Measurements from ENCODE around the gene MORN4.

MORN4 gene

DNA sequence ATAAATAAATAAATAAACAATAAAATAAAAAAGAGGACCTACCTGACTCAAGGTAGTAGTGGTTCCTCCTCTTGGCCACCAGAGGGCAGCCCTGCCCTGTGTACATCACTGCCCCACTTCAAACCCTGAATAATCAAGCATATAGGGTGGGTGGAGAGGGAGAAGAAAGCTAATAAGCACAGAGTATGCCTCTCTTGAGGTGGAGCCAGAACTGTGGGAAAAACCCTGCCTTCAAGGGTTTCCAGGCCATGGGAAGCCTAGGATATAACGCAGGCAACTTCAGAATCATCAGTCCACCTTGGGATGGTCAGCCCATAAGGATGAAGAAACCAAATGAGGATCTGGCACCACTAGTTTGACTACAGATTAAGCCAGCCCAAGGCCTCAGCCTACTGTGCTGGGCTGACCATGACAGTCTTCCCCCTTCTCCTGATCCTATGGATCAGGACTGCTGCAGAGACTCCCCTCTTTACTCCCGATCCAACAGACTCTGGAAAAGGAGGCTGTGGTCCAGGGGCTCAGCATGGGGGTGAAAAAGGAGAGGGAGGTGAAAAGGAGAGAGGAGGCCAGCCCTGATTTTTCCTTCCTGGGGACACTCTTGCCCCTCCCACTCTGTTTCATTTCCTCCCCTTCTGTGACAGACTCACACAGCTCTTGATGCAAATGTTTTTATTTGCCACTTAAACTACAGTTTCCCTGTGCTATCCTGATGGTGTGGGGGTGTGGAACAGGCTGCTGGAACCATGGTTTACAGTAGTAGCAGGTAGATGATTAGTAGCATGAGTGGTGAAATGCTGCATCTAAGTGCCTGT is 43.7 kb upstream of the MORN4 start:
- Histone ChIP-seq H4K91ac (ENCODE audit: low read depth, low read length, poor library complexity) (no peak overlapping the region), H2BK120ac (ENCODE audit: low read depth, low read length) (no peak overlapping the region), H3K36me3 (replicated peaks in 1 of 2; ENCODE audit: control insufficient read depth in 2 of 2, insufficient read depth in 2 of 2, low read length in 2 of 2) (peaks cover 26 to 52% of the 10 kb centered on the region in 2 donors), H3K4me3 (ENCODE audit: low read length in 2 of 2) (no peak overlapping the region), H3K4ac (ENCODE audit: low read length) (no peak overlapping the region), H3K27ac (replicated peaks; ENCODE audit: low read length) (no peak overlapping the region), H2BK5ac (ENCODE audit: low read length) (no peak overlapping the region), H3K4me2 (ENCODE audit: insufficient read depth, low read length, poor library complexity, severe bottlenecking) (no peak overlapping the region), H4K8ac (ENCODE audit: low read depth, low read length) (no peak overlapping the region), H2BK12ac (ENCODE audit: low read length) (no peak overlapping the region), H2AFZ (ENCODE audit: low read length) (no peak overlapping the region), H2BK15ac (ENCODE audit: low read length) (no peak overlapping the region), H3K27me3 (ENCODE audit: control insufficient read depth in 3 of 3, insufficient read depth in 3 of 3, low read depth in 1 of 3, low read length in 3 of 3) (no peaks in the 10 kb centered on the region), H2AK5ac (ENCODE audit: low read depth, low read length) (no peak overlapping the region), H3K18ac (ENCODE audit: low read length) (no peak overlapping the region), H3K23ac (ENCODE audit: low read depth, low read length, poor library complexity) (no peak overlapping the region), H3K9me3 (replicated peaks in 1 of 2; ENCODE audit: control insufficient read depth in 2 of 2, insufficient read depth in 1 of 2, low read depth in 1 of 2, low read length in 2 of 2) (no peaks in the 10 kb centered on the region), H3K9ac (ENCODE audit: low read depth, low read length, poor library complexity) (no peak overlapping the region), H3K79me1 (ENCODE audit: low read depth, low read length) (no peaks in the 10 kb centered on the region), H3K4me1 (ENCODE audit: control insufficient read depth in 2 of 2, insufficient read depth in 1 of 2, low read depth in 1 of 2, low read length in 2 of 2) (no peaks in the 10 kb centered on the region), H3K14ac (ENCODE audit: low read length) (no peak overlapping the region)
- no CpG with 5 or more reads among the region's 2 CpGs for WGBS, 2 donors (ENCODE audit: extremely low coverage in 2 of 2, insufficient read length in 2 of 2, insufficient replicate concordance in 1 of 2)
- peak; percentile 32 for DNase-seq (ENCODE audit: low spot score)

GRCh38 chr10:97675222-97675621 is 41.9 kb upstream of the MORN4 start:
- no peaks in the 10 kb centered on the region for H3K9me3 ChIP-seq (replicated peaks in 1 of 2; ENCODE audit: control insufficient read depth in 2 of 2, insufficient read depth in 1 of 2, low read depth in 1 of 2, low read length in 2 of 2)
- no peaks in the 10 kb centered on the region for H3K4me1 ChIP-seq (ENCODE audit: control insufficient read depth in 2 of 2, insufficient read depth in 1 of 2, low read depth in 1 of 2, low read length in 2 of 2)
- no peak overlapping the region for H2BK5ac ChIP-seq (ENCODE audit: low read length)
- H4K91ac ChIP-seq (ENCODE audit: low read depth, low read length, poor library complexity), result no peak overlapping the region
- no peak overlapping the region for H3K18ac ChIP-seq (ENCODE audit: low read length)
- H3K4me3 ChIP-seq (ENCODE audit: low read length in 2 of 2), result no peak overlapping the region
- DNase-seq (ENCODE audit: low spot score), result no peak
- H3K23ac ChIP-seq (ENCODE audit: low read depth, low read length, poor library complexity), result peak overlapping the region; percentile 78
- H3K27ac ChIP-seq (replicated peaks; ENCODE audit: low read length), result no peak overlapping the region
- no peak overlapping the region for H3K14ac ChIP-seq (ENCODE audit: low read length)
- no peak overlapping the region for H4K8ac ChIP-seq (ENCODE audit: low read depth, low read length)
- H2AFZ ChIP-seq (ENCODE audit: low read length), result no peak overlapping the region
- H3K27me3 ChIP-seq (ENCODE audit: control insufficient read depth in 3 of 3, insufficient read depth in 3 of 3, low read depth in 1 of 3, low read length in 3 of 3), result no peaks in the 10 kb centered on the region
- no peak overlapping the region for H2AK5ac ChIP-seq (ENCODE audit: low read depth, low read length)
- no peak overlapping the region for H3K4me2 ChIP-seq (ENCODE audit: insufficient read depth, low read length, poor library complexity, severe bottlenecking)
- no peak overlapping the region for H2BK15ac ChIP-seq (ENCODE audit: low read length)
- H3K36me3 ChIP-seq (replicated peaks in 1 of 2; ENCODE audit: control insufficient read depth in 2 of 2, insufficient read depth in 2 of 2, low read length in 2 of 2), result peaks cover 28 to 65% of the 10 kb centered on the region in 2 donors
- no peak overlapping the region for H3K9ac ChIP-seq (ENCODE audit: low read depth, low read length, poor library complexity)
- peak overlapping the region; percentile 36 for H2BK12ac ChIP-seq (ENCODE audit: low read length)
- no peak overlapping the region for H3K4ac ChIP-seq (ENCODE audit: low read length)
- no peak overlapping the region for H2BK120ac ChIP-seq (ENCODE audit: low read depth, low read length)
- no CpG with 5 or more reads among the region's 9 CpGs for WGBS, 2 donors (ENCODE audit: extremely low coverage in 2 of 2, insufficient read length in 2 of 2, insufficient replicate concordance in 1 of 2)
- H3K79me1 ChIP-seq (ENCODE audit: low read depth, low read length), result no peaks in the 10 kb centered on the region

DNA sequence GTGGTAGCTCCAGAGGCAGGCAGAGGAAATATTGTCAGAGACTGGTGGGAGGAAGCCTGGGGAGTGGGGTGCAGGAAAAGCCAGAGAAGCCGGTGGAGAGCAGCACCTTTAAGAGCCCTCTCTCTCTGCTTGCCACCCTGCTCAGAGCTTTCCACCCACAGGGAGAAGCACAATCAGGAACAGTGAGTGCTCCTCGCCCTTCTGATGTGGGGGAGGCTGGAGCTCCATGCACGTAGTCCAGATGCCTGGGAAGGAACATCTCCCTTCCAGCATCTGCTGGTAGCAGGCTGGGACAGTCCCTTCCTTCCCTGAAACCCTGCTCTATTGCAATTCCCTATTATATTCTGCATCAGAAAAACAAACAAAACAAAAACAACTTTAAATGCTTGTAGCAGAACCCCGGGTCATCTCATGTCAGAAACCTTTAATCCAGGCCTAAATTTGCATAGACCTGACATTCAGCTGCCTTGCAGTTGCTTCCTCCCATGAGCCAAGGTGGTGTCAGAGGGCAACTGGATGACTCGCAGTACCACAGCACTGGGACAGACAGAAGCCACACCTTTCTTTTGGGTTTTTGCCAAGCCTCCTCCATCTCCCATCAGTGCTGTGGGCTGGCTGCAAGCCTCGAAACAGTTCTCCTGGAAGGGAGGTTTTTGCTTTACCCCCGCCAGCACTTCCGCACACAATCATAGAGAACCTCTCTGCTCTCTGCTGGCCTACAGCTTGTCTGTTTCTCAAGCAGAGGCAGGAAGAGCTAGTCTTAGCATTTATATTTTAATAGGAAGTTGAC is 40.6 kb upstream of the MORN4 start:
- H3K4me3 ChIP-seq (ENCODE audit: low read length in 2 of 2), result no peak overlapping the region
- H3K27me3 ChIP-seq (ENCODE audit: control insufficient read depth in 3 of 3, insufficient read depth in 3 of 3, low read depth in 1 of 3, low read length in 3 of 3), result no peaks in the 10 kb centered on the region
- no peaks in the 10 kb centered on the region for H3K4me1 ChIP-seq (ENCODE audit: control insufficient read depth in 2 of 2, insufficient read depth in 1 of 2, low read depth in 1 of 2, low read length in 2 of 2)
- no peak overlapping the region for H3K9ac ChIP-seq (ENCODE audit: low read depth, low read length, poor library complexity)
- H2AFZ ChIP-seq (ENCODE audit: low read length), result no peak overlapping the region
- no peak overlapping the region for H3K4me2 ChIP-seq (ENCODE audit: insufficient read depth, low read length, poor library complexity, severe bottlenecking)
- no peak overlapping the region for H3K4ac ChIP-seq (ENCODE audit: low read length)
- no peak overlapping the region for H2AK5ac ChIP-seq (ENCODE audit: low read depth, low read length)
- no peaks in the 10 kb centered on the region for H3K9me3 ChIP-seq (replicated peaks in 1 of 2; ENCODE audit: control insufficient read depth in 2 of 2, insufficient read depth in 1 of 2, low read depth in 1 of 2, low read length in 2 of 2)
- no CpG with 5 or more reads among the region's 8 CpGs for WGBS, 2 donors (ENCODE audit: extremely low coverage in 2 of 2, insufficient read length in 2 of 2, insufficient replicate concordance in 1 of 2)
- H3K27ac ChIP-seq (replicated peaks; ENCODE audit: low read length), result no peak overlapping the region
- no peaks in the 10 kb centered on the region for H3K79me1 ChIP-seq (ENCODE audit: low read depth, low read length)
- no peak overlapping the region for H2BK12ac ChIP-seq (ENCODE audit: low read length)
- no peak overlapping the region for H3K14ac ChIP-seq (ENCODE audit: low read length)
- H3K18ac ChIP-seq (ENCODE audit: low read length), result no peak overlapping the region
- no peak overlapping the region for H2BK120ac ChIP-seq (ENCODE audit: low read depth, low read length)
- no peak overlapping the region for H3K23ac ChIP-seq (ENCODE audit: low read depth, low read length, poor library complexity)
- no peak for DNase-seq (ENCODE audit: low spot score)
- no peak overlapping the region for H4K8ac ChIP-seq (ENCODE audit: low read depth, low read length)
- no peak overlapping the region for H4K91ac ChIP-seq (ENCODE audit: low read depth, low read length, poor library complexity)
- peaks cover 33 to 78% of the 10 kb centered on the region in 2 donors for H3K36me3 ChIP-seq (replicated peaks in 1 of 2; ENCODE audit: control insufficient read depth in 2 of 2, insufficient read depth in 2 of 2, low read length in 2 of 2)
- no peak overlapping the region for H2BK5ac ChIP-seq (ENCODE audit: low read length)
- no peak overlapping the region for H2BK15ac ChIP-seq (ENCODE audit: low read length)

GRCh38 chr10:97669571-97669970 is 36.3 kb upstream of the MORN4 start:
- Histone ChIP-seq H3K4me1 (ENCODE audit: control insufficient read depth in 2 of 2, insufficient read depth in 1 of 2, low read depth in 1 of 2, low read length in 2 of 2) (no peaks in the 10 kb centered on the region), H2BK5ac (ENCODE audit: low read length) (no peak overlapping the region), H3K4me2 (ENCODE audit: insufficient read depth, low read length, poor library complexity, severe bottlenecking) (no peak overlapping the region), H3K36me3 (replicated peaks in 1 of 2; ENCODE audit: control insufficient read depth in 2 of 2, insufficient read depth in 2 of 2, low read length in 2 of 2) (peaks cover 30 to 85% of the 10 kb centered on the region in 2 donors), H3K4me3 (ENCODE audit: low read length in 2 of 2) (no peak overlapping the region), H2BK120ac (ENCODE audit: low read depth, low read length) (no peak overlapping the region), H3K27me3 (ENCODE audit: control insufficient read depth in 3 of 3, insufficient read depth in 3 of 3, low read depth in 1 of 3, low read length in 3 of 3) (peaks cover 0 to 2% (median 0%) of the 10 kb centered on the region in 3 experiments), H4K91ac (ENCODE audit: low read depth, low read length, poor library complexity) (no peak overlapping the region), H3K79me1 (ENCODE audit: low read depth, low read length) (no peaks in the 10 kb centered on the region), H3K9ac (ENCODE audit: low read depth, low read length, poor library complexity) (no peak overlapping the region), H2AFZ (ENCODE audit: low read length) (no peak overlapping the region), H3K18ac (ENCODE audit: low read length) (no peak overlapping the region), H3K23ac (ENCODE audit: low read depth, low read length, poor library complexity) (no peak overlapping the region), H3K4ac (ENCODE audit: low read length) (no peak overlapping the region), H2BK15ac (ENCODE audit: low read length) (no peak overlapping the region), H4K8ac (ENCODE audit: low read depth, low read length) (no peak overlapping the region), H3K14ac (ENCODE audit: low read length) (no peak overlapping the region), H3K27ac (replicated peaks; ENCODE audit: low read length) (no peak overlapping the region), H2AK5ac (ENCODE audit: low read depth, low read length) (no peak overlapping the region), H3K9me3 (replicated peaks in 1 of 2; ENCODE audit: control insufficient read depth in 2 of 2, insufficient read depth in 1 of 2, low read depth in 1 of 2, low read length in 2 of 2) (no peaks in the 10 kb centered on the region), H2BK12ac (ENCODE audit: low read length) (no peak overlapping the region)
- DNase-seq (ENCODE audit: low spot score), result no peak
- WGBS, 2 donors (ENCODE audit: extremely low coverage in 2 of 2, insufficient read length in 2 of 2, insufficient replicate concordance in 1 of 2), result no CpG with 5 or more reads among the region's 1 CpG

Measured in neuronal stem cell (in vitro differentiated cells).